Adipocyte (in vitro differentiated cells): ENCODE data around the gene MLLT11.

ENCODE experiments used
- DNase-seq: peaks from one replicate; pipeline ENCODE4 v3.0.0-alpha.2; 2015; ENCODE audit warnings: low read depth
- H3K27me3 ChIP-seq: replicated peaks from 2 replicates; pipeline ENCODE4 v1.7.0; 2013; ENCODE audit warnings: mild to moderate bottlenecking, low read length, moderate library complexity; ENCODE audit not compliant: control insufficient read depth, insufficient read depth
- H3K36me3 ChIP-seq: 2 replicates; pipeline ENCODE4 v1.7.0; 2013; ENCODE audit warnings: low read length, mild to moderate bottlenecking, moderate library complexity; ENCODE audit not compliant: control insufficient read depth, insufficient read depth, severe bottlenecking
- H3K4me1 ChIP-seq: 2 replicates; pipeline ENCODE4 v1.7.0; 2013; ENCODE audit warnings: mild to moderate bottlenecking, low read length, moderate library complexity; ENCODE audit not compliant: control insufficient read depth, insufficient read depth
- H3K4me3 ChIP-seq: 2 replicates; pipeline ENCODE4 v1.7.0; 2013; ENCODE audit warnings: mild to moderate bottlenecking, low read length, moderate library complexity
- H3K9ac ChIP-seq: 2 replicates; pipeline ENCODE4 v1.7.0; 2013; ENCODE audit warnings: mild to moderate bottlenecking, low read length, moderate library complexity
- H3K9me3 ChIP-seq: 2 replicates; pipeline ENCODE4 v1.7.0; 2013; ENCODE audit warnings: mild to moderate bottlenecking, low read length, moderate library complexity; ENCODE audit not compliant: control insufficient read depth

Gene MLLT11

GRCh38 chr1:151043163-151043562, 17.0 kb upstream of the MLLT11 start:
- Histone ChIP-seq H3K27me3 (no peaks in the 10 kb centered on the region), H3K36me3 (peaks cover 5% of the 10 kb centered on the region), H3K9me3 (no peaks in the 10 kb centered on the region), H3K4me3 (no peak overlapping the region), H3K9ac (no peak overlapping the region), H3K4me1 (peaks cover 7% of the 10 kb centered on the region)
- DNase-seq, result no peak

DNA sequence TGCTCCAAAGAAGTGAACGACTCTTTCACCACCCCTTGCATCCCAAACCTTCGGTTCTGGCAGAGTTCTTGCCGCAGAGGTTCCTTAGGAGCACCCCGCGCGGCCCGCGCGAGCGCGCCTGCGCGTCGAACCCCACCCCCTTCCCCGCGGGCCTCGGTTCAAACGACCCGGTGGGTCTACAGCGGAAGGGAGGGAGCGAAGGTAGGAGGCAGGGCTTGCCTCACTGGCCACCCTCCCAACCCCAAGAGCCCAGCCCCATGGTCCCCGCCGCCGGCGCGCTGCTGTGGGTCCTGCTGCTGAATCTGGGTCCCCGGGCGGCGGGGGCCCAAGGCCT, 12.6 kb upstream of the MLLT11 start, which contains the start of gene C1orf56:
Gene C1orf56, plus strand, starts transcription at position 161 of the 334 bp plus-strand sequence. Its CDS starts 97 bp downstream, at position 258.
- Histone ChIP-seq H3K27me3 (no peaks in the 10 kb centered on the region), H3K9ac (peak within 1 kb of the TSS; percentile 92), H3K4me3 (peak within 1 kb of the TSS; percentile 93), H3K9me3 (no peaks in the 10 kb centered on the region), H3K36me3 (peaks cover 17% of the 10 kb centered on the region), H3K4me1 (peaks cover 16% of the 10 kb centered on the region)
- peak; percentile 85 for DNase-seq

GRCh38 chr1:151047925-151048644, 12.1 kb upstream of the MLLT11 start:
- Histone ChIP-seq H3K9ac (peak overlapping the region; percentile 92), H3K36me3 (peaks cover 23% of the 10 kb centered on the region), H3K9me3 (no peaks in the 10 kb centered on the region), H3K4me3 (peak overlapping the region; percentile 93), H3K27me3 (no peaks in the 10 kb centered on the region), H3K4me1 (peaks cover 16% of the 10 kb centered on the region)
- DNase-seq, result peak; percentile 77

- Histone ChIP-seq H3K27me3 (no peaks in the 10 kb centered on the region), H3K36me3 (peaks cover 28% of the 10 kb centered on the region), H3K4me3 (peak overlapping the region; percentile 93), H3K4me1 (peaks cover 16% of the 10 kb centered on the region), H3K9me3 (no peaks in the 10 kb centered on the region), H3K9ac (peak overlapping the region; percentile 92)
- DNase-seq, result no peak
Measured at GRCh38 chr1:151048645-151049032, 11.6 kb upstream of the MLLT11 start.

DNA sequence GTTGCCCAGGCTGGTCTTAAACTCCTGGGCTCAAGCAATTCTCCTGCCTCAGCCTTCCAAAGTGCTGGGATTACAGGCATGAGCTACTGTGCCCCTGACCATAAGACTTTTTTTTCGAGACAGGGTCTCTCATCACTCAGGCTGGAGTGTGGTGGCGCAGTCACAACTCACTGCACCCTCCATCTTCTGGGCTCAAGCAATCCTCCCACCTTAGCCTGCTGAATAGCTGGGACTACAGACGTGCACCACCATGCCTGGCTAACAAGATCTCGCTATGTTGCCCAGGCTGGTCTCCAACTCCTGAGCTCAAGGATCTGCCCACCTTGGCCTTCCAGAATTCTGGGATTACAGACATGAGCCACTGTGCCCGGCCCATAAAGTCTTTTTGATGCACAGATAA, 10.7 kb upstream of the MLLT11 start:
- DNase-seq, result no peak
- Histone ChIP-seq H3K4me1 (peaks cover 16% of the 10 kb centered on the region), H3K36me3 (peaks cover 36% of the 10 kb centered on the region), H3K27me3 (no peaks in the 10 kb centered on the region), H3K9me3 (no peaks in the 10 kb centered on the region), H3K4me3 (no peak overlapping the region), H3K9ac (no peak overlapping the region)

DNA sequence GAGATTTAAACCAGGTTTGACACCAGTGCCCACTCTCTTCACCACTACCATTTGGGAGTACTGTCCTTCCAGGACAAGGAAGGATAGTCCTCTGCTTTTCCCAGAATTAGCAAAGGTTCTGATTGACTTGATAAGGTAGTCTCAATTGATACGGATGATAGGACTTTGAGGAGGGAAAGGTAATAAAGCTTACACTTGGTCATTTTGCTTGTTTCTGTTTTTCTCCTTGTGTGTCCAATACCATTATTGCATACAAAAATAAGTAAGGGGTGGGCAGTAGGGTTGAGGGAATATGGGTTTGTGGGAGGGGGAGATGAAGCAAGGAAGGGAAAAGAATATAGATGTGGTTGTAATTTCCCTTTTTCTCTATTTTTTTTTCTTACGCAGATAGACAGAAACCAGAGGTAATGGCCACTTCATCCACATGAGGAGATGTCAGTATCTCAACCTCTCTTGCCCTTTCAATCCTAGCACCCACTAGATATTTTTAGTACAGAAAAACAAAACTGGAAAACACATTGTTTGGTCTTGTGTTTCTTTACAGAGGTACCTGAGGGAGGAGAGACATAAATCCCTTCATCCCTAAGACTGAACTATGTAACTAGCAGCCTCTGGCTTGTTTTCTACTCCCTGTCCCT, 10.0 kb upstream of the MLLT11 start:
- no peak overlapping the region for H3K9ac ChIP-seq
- peaks cover 44% of the 10 kb centered on the region for H3K36me3 ChIP-seq
- H3K9me3 ChIP-seq, result no peaks in the 10 kb centered on the region
- H3K27me3 ChIP-seq, result no peaks in the 10 kb centered on the region
- DNase-seq, result no peak
- no peak overlapping the region for H3K4me3 ChIP-seq
- peaks cover 16% of the 10 kb centered on the region for H3K4me1 ChIP-seq

- Histone ChIP-seq H3K4me3 (no peak overlapping the region), H3K9ac (no peak overlapping the region), H3K9me3 (no peaks in the 10 kb centered on the region), H3K36me3 (peaks cover 57% of the 10 kb centered on the region), H3K4me1 (peaks cover 26% of the 10 kb centered on the region), H3K27me3 (no peaks in the 10 kb centered on the region)
- no peak for DNase-seq
Measured at GRCh38 chr1:151051356-151052009, 8.7 kb upstream of the MLLT11 start.

DNA sequence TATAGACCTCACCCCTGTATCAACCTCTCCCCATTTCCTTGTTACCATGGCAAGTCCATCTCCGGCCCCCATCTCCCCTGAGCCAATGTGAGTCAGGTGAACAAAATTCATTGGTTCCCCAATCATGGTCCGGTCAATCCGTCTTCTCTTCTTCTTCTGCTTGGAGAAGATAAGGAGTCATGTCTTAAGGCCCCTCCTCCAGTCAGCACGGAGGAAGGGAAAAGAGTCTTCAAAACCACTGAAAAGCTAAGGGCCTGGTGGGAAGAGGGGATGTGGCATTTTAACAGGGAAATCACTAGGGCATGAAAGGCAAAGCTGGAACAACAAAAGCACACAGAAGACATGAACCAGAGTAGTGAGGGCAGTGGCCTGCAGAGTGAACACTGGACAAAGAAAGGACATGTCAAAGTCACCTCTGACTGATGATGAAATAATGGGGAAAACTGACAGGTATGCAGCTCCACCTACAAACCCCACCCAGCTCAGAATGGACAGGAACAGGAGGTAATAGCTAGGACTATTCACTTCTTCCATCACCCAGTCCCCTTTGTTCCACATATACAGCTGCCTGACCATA, 5.1 kb upstream of the MLLT11 start:
- Histone ChIP-seq H3K36me3 (peaks cover 58% of the 10 kb centered on the region), H3K4me3 (no peak overlapping the region), H3K9me3 (no peaks in the 10 kb centered on the region), H3K4me1 (peaks cover 29% of the 10 kb centered on the region), H3K27me3 (no peaks in the 10 kb centered on the region), H3K9ac (no peak overlapping the region)
- DNase-seq, result no peak

- Histone ChIP-seq H3K27me3 (no peaks in the 10 kb centered on the region), H3K4me1 (peaks cover 33% of the 10 kb centered on the region), H3K4me3 (no peak overlapping the region), H3K36me3 (peaks cover 58% of the 10 kb centered on the region), H3K9ac (no peak overlapping the region), H3K9me3 (no peaks in the 10 kb centered on the region)
- DNase-seq, result no peak
Measured at GRCh38 chr1:151055581-151055980, 4.6 kb upstream of the MLLT11 start.

DNA sequence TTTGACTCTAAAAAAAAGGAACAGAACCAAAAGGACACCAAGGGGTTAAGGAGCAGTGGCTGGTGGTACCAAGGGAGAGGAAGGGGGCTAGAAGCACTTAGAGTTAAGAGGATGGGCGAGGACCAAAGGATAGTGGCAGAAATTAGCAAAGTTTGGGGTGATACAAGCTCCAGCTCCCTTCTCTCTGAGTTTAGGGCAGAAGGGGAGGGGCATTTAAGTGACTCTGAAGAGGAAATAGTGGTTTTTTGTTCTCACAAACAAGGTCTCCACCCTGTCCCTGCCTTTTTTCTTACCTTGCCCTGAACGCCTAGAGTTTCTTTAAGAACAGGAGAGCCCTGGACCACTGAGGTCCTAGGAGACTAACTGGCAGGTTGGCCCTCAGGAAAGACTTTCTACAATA, 4.0 kb upstream of the MLLT11 start:
- peak overlapping the region; percentile 2 for H3K4me3 ChIP-seq
- DNase-seq, result no peak
- H3K36me3 ChIP-seq, result peaks cover 54% of the 10 kb centered on the region
- H3K27me3 ChIP-seq, result no peaks in the 10 kb centered on the region
- H3K9ac ChIP-seq, result peak overlapping the region; percentile 8
- no peaks in the 10 kb centered on the region for H3K9me3 ChIP-seq
- peaks cover 37% of the 10 kb centered on the region for H3K4me1 ChIP-seq

DNA sequence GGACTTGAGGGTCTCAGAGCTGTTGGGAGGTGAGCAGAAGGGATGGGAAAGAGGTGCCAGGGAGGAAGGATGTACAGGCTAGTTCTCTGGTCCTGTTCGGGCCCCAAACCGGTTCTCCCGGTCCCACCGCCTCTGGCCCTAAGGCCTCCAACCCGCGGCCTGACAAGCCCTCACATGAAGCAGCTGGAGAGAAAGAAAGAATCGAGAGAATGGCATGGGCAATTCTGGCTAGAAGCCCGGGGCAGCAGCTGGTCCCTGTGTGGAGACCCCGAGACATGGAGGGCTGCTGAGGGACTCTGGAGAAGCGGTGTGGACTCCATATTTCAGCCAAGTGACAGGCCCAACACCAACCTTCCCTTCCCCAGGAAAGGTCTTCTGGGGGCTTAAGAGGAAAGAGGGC, 1.5 kb upstream of the MLLT11 start:
- Histone ChIP-seq H3K4me1 (peaks cover 40% of the 10 kb centered on the region), H3K27me3 (no peaks in the 10 kb centered on the region), H3K36me3 (peaks cover 29% of the 10 kb centered on the region), H3K9me3 (no peaks in the 10 kb centered on the region), H3K9ac (peak overlapping the region; percentile 96), H3K4me3 (peak overlapping the region; percentile 98)
- peak; percentile 60 for DNase-seq
